HG02588 (cell line): ENCODE measurements around the gene PPP1R7.

Experiments
- ATAC-seq: cut with Tn5 transposase; IDR thresholded peaks from one replicate; pipeline ENCODE4 v1.9.1; 2021; ENCODE audit warnings: mild to moderate bottlenecking, moderate library complexity; ENCODE audit not compliant: unreplicated experiment

PPP1R7 gene

DNA sequence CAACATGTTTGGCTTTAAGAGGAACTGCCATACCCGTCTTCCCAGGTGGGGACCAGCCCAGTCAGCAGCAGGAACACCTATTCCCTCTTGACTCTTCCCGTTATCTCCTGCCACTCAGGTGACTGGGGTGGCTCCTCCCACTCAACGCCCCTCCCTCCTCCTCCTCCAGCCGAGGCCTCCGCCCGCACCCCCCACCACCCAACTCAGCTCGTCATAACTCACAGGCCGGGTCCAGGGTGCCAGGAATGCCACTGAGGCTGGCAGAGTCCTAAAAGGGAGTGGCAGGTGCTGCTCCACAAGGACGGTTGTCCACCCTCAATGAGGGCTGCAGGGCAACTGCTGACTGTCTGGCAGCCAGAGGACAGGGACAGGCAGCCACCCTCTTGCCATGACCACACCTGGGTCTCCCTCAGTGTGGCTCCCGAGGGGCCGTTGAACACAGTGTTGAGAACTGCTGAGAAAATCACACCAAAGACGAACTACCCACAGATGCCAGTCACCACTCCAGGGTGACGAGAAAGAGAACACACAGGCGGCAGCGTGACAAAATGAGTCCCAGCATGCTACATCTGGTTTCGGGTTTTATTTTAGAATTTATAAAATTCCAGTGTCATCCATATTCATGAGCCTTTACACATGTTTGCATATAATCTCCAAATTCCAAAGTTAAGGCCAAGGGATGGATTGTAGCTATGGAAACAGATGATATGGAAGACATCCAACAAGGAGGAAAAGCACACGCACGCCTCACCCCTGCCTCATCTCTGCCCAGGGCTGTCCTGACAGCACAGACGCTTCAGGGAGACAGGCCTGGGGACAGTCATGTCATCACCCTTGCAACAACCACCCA is 76.7 kb downstream of the PPP1R7 start:
- ATAC-seq, result no peak

DNA sequence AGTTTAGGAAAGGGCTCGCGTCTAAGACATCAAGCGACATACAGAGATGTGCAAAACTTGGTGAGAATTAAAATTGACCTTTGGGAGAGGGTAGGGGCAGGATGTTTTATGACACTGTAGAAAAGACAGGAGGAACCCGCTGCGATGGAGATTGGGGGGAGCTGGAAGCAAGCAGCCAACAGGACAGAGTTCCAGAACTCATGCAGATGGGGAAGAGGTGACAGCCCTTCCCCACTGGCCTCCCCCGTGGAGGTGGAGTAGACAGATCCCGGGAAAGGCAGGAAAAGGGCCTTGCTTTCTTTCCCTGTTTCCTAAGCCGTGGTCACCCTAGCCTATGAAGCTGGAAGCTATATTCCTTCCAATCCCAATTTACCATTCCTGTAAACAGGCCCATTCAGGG is 77.3 kb downstream of the PPP1R7 start:
- no peak for ATAC-seq

DNA sequence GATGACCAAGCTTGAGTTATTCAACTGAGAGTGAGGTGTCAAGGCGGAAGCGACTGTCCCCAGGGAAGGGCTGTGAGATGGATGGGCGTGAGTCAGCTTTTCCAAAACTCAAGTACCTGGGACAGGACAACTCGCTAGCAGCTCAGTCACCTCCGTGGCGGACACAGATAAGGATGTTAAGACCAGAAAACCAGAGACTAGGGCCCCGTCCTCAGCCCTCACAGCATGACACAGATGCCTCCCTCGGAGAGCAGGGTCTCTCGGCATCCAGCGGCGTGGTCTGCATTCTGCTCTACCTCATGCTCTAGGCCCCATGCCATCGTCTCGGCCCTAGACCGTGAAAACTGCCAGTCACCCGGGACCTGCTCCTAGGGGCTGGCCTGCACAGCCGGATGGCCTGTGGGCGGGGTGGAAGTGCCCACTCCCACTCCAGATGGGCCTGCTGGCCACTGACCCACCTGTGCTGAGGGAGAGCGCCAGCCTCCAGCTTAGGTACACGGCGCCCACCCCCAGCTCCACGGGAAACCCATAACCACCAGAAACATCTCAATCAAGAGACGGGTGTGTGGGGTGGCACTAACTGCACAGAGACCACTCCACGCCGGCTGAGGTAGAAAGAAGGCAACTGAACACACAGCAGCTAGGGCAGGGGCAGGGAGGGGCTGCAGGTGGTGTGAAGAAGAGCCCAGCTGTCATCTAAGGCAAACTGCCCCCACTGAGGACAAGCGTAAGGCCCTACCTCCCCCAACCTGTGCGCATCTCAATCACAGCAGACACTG is 78.0 kb downstream of the PPP1R7 start:
- no peak for ATAC-seq

DNA sequence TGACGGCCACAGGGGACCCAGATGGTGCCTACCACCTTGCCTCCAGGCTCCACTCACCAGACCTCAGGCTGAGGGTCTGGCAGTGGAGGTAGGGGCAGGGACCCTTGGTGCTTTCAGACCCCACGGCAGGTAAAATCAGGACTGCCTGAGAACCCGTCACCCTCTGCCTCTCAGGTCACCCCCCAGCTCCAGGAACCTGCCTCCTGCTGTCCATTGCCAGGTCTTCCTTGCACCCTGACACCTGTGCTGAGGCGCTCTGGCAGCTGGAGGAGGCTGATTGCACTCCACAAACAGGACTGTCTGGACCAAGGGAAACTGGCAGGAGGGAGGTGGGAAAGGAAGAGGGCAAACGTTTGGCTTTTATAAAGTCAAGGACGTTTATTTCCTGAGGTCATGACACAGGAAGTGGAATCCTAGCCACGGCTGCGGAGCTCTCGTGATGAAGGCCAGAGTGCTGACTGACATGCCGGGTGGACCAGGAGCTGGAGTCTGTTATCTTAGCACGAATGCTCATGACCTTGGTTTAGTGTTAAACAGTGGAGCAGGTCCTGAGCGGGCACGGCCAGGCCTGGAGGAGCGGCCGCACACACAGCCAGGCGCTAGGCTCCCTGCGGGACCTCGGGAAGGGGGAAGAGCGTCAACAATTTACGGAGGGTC is 78.7 kb downstream of the PPP1R7 start:
- ATAC-seq, result no peak

DNA sequence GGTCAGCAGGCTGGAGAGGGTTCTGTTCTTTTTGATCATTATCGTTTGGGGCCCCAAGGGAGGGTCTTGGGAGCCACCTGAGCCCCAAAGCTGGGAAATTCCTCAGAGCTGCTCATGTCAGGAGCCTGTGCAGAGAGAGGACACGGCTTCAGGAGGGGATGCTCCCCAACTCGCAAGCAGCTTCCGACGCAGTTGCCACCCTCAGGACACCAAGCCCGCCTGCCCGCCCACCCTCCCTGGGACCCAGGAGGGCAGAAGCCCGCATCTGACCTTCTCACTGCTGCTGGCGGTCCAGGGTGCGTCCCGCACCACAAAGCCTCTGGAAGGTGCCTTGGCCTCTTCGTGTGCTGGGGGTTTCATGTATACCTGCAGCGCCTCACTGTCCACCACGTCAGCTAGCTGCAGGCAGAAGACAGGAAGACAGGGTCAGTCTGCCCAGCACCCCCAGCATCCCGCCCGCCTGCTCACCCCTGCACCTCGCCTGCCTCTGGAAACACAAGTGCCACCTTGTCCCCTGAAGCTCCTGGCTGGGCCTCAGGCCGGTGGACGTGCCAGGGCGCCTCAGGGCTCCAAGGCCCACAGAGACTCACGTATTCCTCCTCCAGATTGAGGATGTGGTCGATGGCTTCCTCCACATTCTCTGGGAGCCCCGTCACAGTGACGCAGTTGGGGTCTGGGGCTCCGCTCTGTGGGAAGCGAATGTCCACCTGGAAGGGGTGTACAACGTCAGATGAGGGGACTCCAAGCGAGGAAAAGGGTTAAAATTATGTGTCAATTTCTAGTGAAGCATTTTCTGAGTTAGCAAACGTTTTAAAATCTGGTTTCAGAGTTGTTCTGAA is 79.5 kb downstream of the PPP1R7 start:
- no peak for ATAC-seq

DNA sequence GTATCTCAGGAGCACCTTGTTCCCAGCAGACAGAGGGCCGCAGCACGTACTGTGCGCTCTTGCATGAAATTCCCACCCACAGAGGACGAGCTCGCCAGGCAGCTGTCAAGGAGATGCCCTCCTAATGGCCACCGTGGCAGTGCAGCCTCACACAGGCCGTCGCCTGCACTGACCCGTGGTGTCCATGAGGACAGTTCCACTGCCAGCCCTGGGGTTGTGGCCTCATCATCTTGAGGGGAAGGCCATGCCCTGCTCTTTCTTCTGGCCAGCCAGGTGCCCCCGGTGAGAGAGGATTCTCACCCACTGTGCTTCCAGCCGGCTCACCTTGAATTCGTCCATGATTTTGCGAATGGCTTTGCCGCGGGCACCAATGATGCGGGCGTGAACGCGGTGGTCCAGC is 80.2 kb downstream of the PPP1R7 start:
- ATAC-seq, result no peak

DNA sequence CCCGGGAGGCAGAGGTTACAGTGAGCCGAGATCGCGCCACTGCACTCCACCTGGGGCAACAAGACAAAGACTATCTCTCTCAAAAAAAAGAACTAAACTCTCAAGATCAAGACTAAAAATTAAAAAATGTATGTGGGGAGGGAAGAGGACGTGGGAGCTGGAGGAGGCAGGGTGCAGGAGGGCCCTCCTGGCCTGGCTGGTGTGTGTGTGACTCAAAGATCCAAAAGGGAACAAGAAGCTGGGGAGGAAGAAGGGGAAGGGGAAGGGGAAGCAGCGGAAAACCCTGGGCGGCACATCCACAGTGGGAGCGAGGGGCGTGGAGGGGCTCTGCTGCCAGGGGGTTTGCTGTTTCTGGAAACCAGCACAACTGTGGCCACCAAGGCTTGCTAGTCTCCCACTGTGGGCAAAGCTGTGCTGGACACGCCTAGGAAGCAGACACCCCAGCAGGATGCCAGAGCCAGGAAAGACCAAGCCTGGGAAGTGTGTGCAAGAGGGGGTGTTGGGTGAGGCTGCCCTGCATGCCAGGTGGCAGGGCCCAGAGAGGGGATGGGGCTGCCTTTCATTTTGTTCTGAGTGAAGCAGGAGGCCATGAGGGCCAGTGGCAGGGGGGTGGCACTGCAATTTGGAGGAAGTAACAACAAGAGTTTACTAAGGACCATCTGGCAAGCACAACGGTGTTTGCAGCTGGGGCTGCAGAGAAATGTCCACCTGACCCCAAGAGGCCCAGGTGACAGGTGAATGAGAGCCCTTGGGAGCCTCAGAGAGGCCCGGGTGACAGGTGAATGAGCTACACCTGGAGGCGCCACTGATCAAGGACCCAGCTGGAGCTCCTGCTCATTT is 82.7 kb downstream of the PPP1R7 start:
- no peak for ATAC-seq
